Ishikawa (cell line): Measurements from ENCODE around the gene MAD1L1.

ENCODE experiments used
- EP300 ChIP-seq: IDR thresholded peaks from 2 replicates; pipeline ENCODE4 v1.6.1; 2012; ENCODE audit warnings: borderline replicate concordance
- RAD21 ChIP-seq: IDR thresholded peaks from 2 replicates; pipeline ENCODE4 v1.6.1; 2012; ENCODE audit warnings: low read depth
- YY1 ChIP-seq: IDR thresholded peaks from 2 replicates; pipeline ENCODE4 v1.6.1; 2012; ENCODE audit warnings: low read depth
- TF ChIP-seq, protein P1 (sequence below): IDR thresholded peaks from 2 replicates; pipeline ENCODE4 v1.6.1; 2012; ENCODE audit warnings: low read depth, mild to moderate bottlenecking

DNA sequence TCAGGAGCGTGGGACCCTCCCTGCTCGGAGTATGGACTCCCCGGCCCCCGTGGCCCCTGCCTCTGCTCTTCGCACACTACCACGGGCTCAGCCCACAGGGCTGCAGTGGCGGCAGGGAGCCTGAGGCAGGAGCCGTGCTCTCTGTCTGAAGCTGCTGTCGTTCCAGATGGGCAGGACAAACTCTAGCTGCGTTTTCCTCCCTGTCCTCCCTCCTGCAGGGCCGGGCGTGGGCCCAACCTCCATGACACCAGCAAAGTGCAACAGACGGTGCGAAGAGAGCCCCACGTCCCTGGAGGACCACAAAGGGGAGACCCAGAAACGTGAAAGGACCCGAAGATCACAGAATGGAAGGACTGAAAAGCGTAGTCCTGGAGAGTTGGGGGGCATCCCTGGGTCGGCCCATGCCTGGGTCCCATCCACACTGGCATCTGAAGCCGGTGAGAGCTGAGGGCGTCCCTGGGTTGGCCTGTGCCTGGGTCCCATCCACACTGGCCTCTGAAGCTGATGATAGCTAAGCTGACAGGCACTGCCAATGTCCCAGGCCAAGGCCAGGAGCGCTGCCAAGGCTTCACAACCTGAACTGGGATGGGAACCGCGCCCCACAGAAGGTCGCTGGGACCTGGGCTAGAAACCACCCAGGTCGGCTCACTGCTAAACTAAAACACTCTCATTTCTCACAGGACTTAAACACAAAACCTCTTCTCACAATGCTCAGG, 267.0 kb downstream of the MAD1L1 start:
- TF ChIP-seq, protein P1, sequence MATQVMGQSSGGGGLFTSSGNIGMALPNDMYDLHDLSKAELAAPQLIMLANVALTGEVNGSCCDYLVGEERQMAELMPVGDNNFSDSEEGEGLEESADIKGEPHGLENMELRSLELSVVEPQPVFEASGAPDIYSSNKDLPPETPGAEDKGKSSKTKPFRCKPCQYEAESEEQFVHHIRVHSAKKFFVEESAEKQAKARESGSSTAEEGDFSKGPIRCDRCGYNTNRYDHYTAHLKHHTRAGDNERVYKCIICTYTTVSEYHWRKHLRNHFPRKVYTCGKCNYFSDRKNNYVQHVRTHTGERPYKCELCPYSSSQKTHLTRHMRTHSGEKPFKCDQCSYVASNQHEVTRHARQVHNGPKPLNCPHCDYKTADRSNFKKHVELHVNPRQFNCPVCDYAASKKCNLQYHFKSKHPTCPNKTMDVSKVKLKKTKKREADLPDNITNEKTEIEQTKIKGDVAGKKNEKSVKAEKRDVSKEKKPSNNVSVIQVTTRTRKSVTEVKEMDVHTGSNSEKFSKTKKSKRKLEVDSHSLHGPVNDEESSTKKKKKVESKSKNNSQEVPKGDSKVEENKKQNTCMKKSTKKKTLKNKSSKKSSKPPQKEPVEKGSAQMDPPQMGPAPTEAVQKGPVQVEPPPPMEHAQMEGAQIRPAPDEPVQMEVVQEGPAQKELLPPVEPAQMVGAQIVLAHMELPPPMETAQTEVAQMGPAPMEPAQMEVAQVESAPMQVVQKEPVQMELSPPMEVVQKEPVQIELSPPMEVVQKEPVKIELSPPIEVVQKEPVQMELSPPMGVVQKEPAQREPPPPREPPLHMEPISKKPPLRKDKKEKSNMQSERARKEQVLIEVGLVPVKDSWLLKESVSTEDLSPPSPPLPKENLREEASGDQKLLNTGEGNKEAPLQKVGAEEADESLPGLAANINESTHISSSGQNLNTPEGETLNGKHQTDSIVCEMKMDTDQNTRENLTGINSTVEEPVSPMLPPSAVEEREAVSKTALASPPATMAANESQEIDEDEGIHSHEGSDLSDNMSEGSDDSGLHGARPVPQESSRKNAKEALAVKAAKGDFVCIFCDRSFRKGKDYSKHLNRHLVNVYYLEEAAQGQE, result no peak
- TF ChIP-seq YY1, result no peak
- no peak for TF ChIP-seq RAD21
- TF ChIP-seq EP300, result no peak
